HCT116 (cell line): ENCODE data around the gene GREB1L. TPM values are rescaled to one million over a fixed set of nuclear protein-coding genes. Genes with fewer than 3 reads are reported as not detected.

Experiments
- ATAC-seq: fragments of 200-7000 bp; cut with Tn5 transposase; 2 replicates; pipeline ENCODE4 v1.9.1; 2020; ENCODE audit warnings: mild to moderate bottlenecking, moderate library complexity
- BruUV-seq: library from RNA; stranded (reverse); fragments of 400-500 nt; replicated peaks from 2 replicates; lab custom pipeline; 2021; lab: Mats Ljungman, UMichigan
- CTCF ChIA-PET: fragments of 300-600 bp; sonication (Branson Sonifier 250); formaldehyde crosslinking; loops from one replicate; lab custom pipeline; 2021; ENCODE audit warnings: antibody characterized with exemption; lab: Charles Lee
- POLR2A ChIA-PET: fragments of 300-600, 350-600 bp; sonication (Branson Sonifier 250); formaldehyde crosslinking; loops from one replicate; lab custom pipeline; 2021; ENCODE audit warnings: antibody characterized with exemption; lab: Charles Lee
- RAD21 ChIA-PET, 2 experiments: fragments of 300-600 bp; sonication (Branson Sonifier 250); formaldehyde crosslinking; loops; one replicate each; lab custom pipeline; 2023; ENCODE audit warnings: low total read pairs in 2 of 2; ENCODE audit not compliant: uncharacterized antibody in 2 of 2, unreplicated experiment in 2 of 2, low non-redundant PET in 1 of 2; lab: Charles Lee
- DNase-seq: peaks from one replicate; pipeline ENCODE4 v3.0.0-alpha.2; 2010; ENCODE audit warnings: low read depth, low spot score
- H2AFZ ChIP-seq: fragments of 200-600 bp; shearing (Covaris generic), sonication (generic); 2 replicates; pipeline ENCODE4 v1.6.1; 2017; ENCODE audit warnings: low read depth, mixed run types, mixed read lengths, antibody characterized with exemption, low read length; ENCODE audit not compliant: poor library complexity, severe bottlenecking
- H3K27ac ChIP-seq: 2 replicates; pipeline ENCODE4 v1.5.1; 2012; ENCODE audit warnings: low read depth, low read length
- H3K27me3 ChIP-seq: fragments of 200-600 bp; sonication (generic); 2 replicates; pipeline ENCODE4 v1.6.1; 2016; ENCODE audit warnings: mixed run types, low read length, mixed read lengths; ENCODE audit not compliant: insufficient read depth
- H3K36me3 ChIP-seq, 2 experiments: fragments of 200-500 bp in 1 of 2; fragments of 200-600 bp in 1 of 2; sonication (Bioruptor generic) in 1 of 2; sonication (generic) in 1 of 2; 2 replicates each; pipeline versions ENCODE4 v1.5.1 to v1.6.1; 2014 to 2016; ENCODE audit warnings: low read length in 2 of 2, inconsistent platforms in 1 of 2, mixed read lengths in 1 of 2, mixed run types in 1 of 2; ENCODE audit not compliant: insufficient read depth in 2 of 2, control insufficient read depth in 1 of 2
- H3K4me1 ChIP-seq, 2 experiments: fragments of 200-600 bp in 1 of 2; sonication (generic) in 1 of 2; 2 replicates each; pipeline versions ENCODE4 v1.5.1 to v1.6.1; 2012 to 2017; ENCODE audit warnings: low read length in 2 of 2, inconsistent platforms in 1 of 2, mild to moderate bottlenecking in 1 of 2, mixed read lengths in 1 of 2, mixed run types in 1 of 2, moderate library complexity in 1 of 2; ENCODE audit not compliant: insufficient read depth in 2 of 2, control insufficient read depth in 1 of 2
- H3K4me2 ChIP-seq: fragments of 200-600 bp; sonication (generic); 2 replicates; pipeline ENCODE4 v1.6.1; 2017; ENCODE audit warnings: mixed run types, low read length, mixed read lengths
- H3K4me3 ChIP-seq, 2 experiments: fragments of 200-600 bp in 1 of 2; sonication (generic) in 1 of 2; replicated peaks in 1 of 2; 2 replicates each; pipeline ENCODE4 v1.5.1; 2011 to 2016; ENCODE audit warnings: low read length in 2 of 2, control low read depth in 1 of 2, low read depth in 1 of 2, mild to moderate bottlenecking in 1 of 2, mixed read lengths in 1 of 2, mixed run types in 1 of 2
- H3K79me2 ChIP-seq: fragments of 200-600 bp; sonication (generic); 2 replicates; pipeline ENCODE4 v1.6.1; 2017; ENCODE audit warnings: mild to moderate bottlenecking, mixed run types, low read length, moderate library complexity, mixed read lengths; ENCODE audit not compliant: insufficient read depth
- H3K9ac ChIP-seq: fragments of 200-600 bp; sonication (generic); 2 replicates; pipeline ENCODE4 v1.6.1; 2016; ENCODE audit warnings: low read length, mixed read lengths
- H3K9me2 ChIP-seq: fragments of 200-600 bp; sonication (generic), shearing (Covaris generic); 2 replicates; pipeline ENCODE4 v1.6.1; 2017; ENCODE audit warnings: mixed run types, mild to moderate bottlenecking, moderate library complexity; ENCODE audit not compliant: insufficient read depth
- H3K9me3 ChIP-seq, 2 experiments: fragments of 200-500 bp in 1 of 2; fragments of 200-600 bp in 1 of 2; sonication (Bioruptor generic) in 1 of 2; sonication (generic) in 1 of 2; 2 replicates each; pipeline ENCODE4 v1.6.1; 2014 to 2017; ENCODE audit warnings: low read length in 2 of 2, mixed read lengths in 2 of 2, inconsistent platforms in 1 of 2, low read depth in 1 of 2, mild to moderate bottlenecking in 1 of 2, mixed run types in 1 of 2, moderate library complexity in 1 of 2; ENCODE audit not compliant: control insufficient read depth in 1 of 2, insufficient read depth in 1 of 2
- H4K20me1 ChIP-seq: fragments of 200-600 bp; sonication (generic), shearing (Covaris generic); 2 replicates; pipeline ENCODE4 v1.6.1; 2017; ENCODE audit warnings: mixed run types, mild to moderate bottlenecking, moderate library complexity; ENCODE audit not compliant: insufficient read depth
- EGR1 ChIP-seq: IDR thresholded peaks from 2 replicates; pipeline ENCODE4 v1.6.1; 2012; ENCODE audit warnings: low read depth
- EZH2phosphoT487 ChIP-seq: fragments of 200-600 bp; IDR thresholded peaks from 2 replicates; pipeline ENCODE4 v1.6.1; 2018; ENCODE audit warnings: antibody characterized with exemption, borderline replicate concordance
- FOSL1 ChIP-seq: IDR thresholded peaks from 2 replicates; pipeline ENCODE4 v1.6.1; 2012; ENCODE audit warnings: low read depth
- JUND ChIP-seq: IDR thresholded peaks from 2 replicates; pipeline ENCODE4 v1.6.1; 2012
- POLR2A ChIP-seq: IDR thresholded peaks from 2 replicates; pipeline ENCODE4 v1.7.0; 2011; ENCODE audit warnings: borderline replicate concordance; ENCODE audit not compliant: insufficient read depth, insufficient read length; ENCODE audit errors: extremely low read depth
- RAD21 ChIP-seq: IDR thresholded peaks from 2 replicates; pipeline ENCODE4 v1.6.1; 2012; ENCODE audit warnings: low read depth, mild to moderate bottlenecking
- SIN3A ChIP-seq: IDR thresholded peaks from 2 replicates; pipeline ENCODE4 v1.6.1; 2012; ENCODE audit warnings: low read depth
- SP1 ChIP-seq: IDR thresholded peaks from 2 replicates; pipeline ENCODE4 v1.6.1; 2012; ENCODE audit warnings: low read depth
- TCF7L2 ChIP-seq: IDR thresholded peaks from 2 replicates; pipeline ENCODE4 v1.7.0; 2011; ENCODE audit warnings: borderline replicate concordance, inconsistent platforms; ENCODE audit not compliant: insufficient read depth, insufficient read length; ENCODE audit errors: extremely low read depth
- ZNF274 ChIP-seq: fragments of 200-500 bp; sonication (Bioruptor generic); IDR thresholded peaks from 2 replicates; pipeline ENCODE4 v1.6.1; 2014; ENCODE audit warnings: mild to moderate bottlenecking, low read depth, low read length, inconsistent platforms
- intact Hi-C: fragments of 100-400 bp; cut with micrococcal nuclease; formaldehyde crosslinking; loops from 2 replicates; pipeline ENCODE4 v1.10.0; 2022
- total RNA-seq: library from RNA; stranded (reverse); gene quantifications from one replicate; pipeline ENCODE4 v1.2.1, GENCODE V29; 2021; ENCODE audit not compliant: unreplicated experiment
- TF ChIP-seq, protein P1 (sequence below): IDR thresholded peaks from 2 replicates; pipeline ENCODE4 v1.6.1; 2012
- TF ChIP-seq, protein P2 (sequence below): IDR thresholded peaks from 2 replicates; pipeline ENCODE4 v1.6.1; 2012
- TF ChIP-seq, protein P3 (sequence below): IDR thresholded peaks from 2 replicates; pipeline ENCODE4 v1.6.1; 2011; ENCODE audit warnings: mild to moderate bottlenecking, low read length, moderate library complexity; ENCODE audit not compliant: insufficient replicate concordance; ENCODE audit errors: extremely low read depth

Gene GREB1L
- total RNA-seq, 1 experiment from 2014 or later: 12.2 TPM

DNA sequence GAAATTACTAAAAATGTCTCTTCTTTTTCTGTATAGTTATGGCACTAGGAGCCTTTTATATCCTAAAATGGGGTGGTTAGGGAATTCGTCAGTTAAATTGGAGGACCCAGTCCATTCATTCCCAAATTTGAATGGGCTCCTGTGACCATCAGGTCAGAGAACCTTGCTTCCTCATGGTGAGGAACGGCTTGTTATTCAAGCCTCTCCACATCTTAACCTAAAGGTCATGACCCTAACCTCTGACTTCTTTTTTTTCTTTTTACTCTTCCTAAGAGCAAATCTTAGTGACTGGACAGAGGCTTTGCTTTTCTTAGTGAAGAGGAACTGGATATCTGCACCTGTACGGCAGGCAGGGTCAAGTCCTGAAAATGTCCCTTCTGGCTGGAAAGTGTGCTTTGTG, 53.1 kb downstream of the GREB1L start:
- ChIA-PET POLR2A (no interaction called here), RAD21 (no interaction called here), CTCF (no interaction called here)
- Histone ChIP-seq H2AFZ (no peak overlapping the region), H3K36me3 (no peaks in the 10 kb centered on the region), H3K79me2 (peaks cover 10% of the 10 kb centered on the region; the same call in 1 of the 2 replicates), H3K4me3 (no peak overlapping the region), H3K4me1 (peaks cover 0 to 32% of the 10 kb centered on the region in 2 experiments; a peak in 3 of 4 replicates), H3K27me3 (no peaks in the 10 kb centered on the region), H4K20me1 (no peaks in the 10 kb centered on the region), H3K9me3 (no peaks in the 10 kb centered on the region), H3K27ac (no peak overlapping the region), H3K9ac (no peak overlapping the region), H3K9me2 (no peaks in the 10 kb centered on the region), H3K4me2 (no peak overlapping the region)
- ATAC-seq (no peak), DNase-seq (no peak)
- TF ChIP-seq, protein P1, sequence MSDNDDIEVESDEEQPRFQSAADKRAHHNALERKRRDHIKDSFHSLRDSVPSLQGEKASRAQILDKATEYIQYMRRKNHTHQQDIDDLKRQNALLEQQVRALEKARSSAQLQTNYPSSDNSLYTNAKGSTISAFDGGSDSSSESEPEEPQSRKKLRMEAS: no peak
- TF ChIP-seq TCF7L2: no peak
- TF ChIP-seq ZNF274: no peak
- TF ChIP-seq EGR1: no peak
- TF ChIP-seq SP1: no peak
- TF ChIP-seq EZH2phosphoT487: no peak
- TF ChIP-seq POLR2A: no peak
- TF ChIP-seq FOSL1: no peak
- no peak for TF ChIP-seq SIN3A
- no TSS peak for BruUV-seq
- intact Hi-C loops: no loop called here

DNA sequence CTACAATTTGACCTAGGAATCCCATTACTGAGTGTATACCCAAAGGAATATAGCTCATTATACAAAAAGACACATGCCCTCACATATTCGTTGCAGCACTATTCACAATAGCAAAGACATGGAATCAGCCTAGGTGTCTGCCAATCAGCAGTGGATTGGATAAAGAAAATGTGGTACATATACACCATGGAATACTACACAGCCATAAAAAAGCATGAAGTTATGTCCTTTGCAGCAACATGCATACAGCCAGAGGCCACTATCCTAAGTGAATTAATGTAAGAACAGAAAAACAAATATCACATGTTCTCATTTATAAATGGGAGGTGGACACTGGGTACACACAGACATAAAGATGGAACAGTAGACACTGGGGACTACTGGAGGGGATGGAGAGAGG, 54.0 kb downstream of the GREB1L start:
- Histone ChIP-seq H3K36me3 (no peaks in the 10 kb centered on the region), H4K20me1 (no peaks in the 10 kb centered on the region), H2AFZ (no peak overlapping the region), H3K4me3 (no peak overlapping the region), H3K27ac (no peak overlapping the region), H3K4me2 (no peak overlapping the region), H3K79me2 (peaks cover 15% of the 10 kb centered on the region), H3K27me3 (no peaks in the 10 kb centered on the region), H3K9me2 (no peaks in the 10 kb centered on the region), H3K4me1 (peaks cover 0 to 39% of the 10 kb centered on the region in 2 experiments; a peak in 3 of 4 replicates), H3K9me3 (no peaks in the 10 kb centered on the region), H3K9ac (no peak overlapping the region)
- TF ChIP-seq, protein P2, sequence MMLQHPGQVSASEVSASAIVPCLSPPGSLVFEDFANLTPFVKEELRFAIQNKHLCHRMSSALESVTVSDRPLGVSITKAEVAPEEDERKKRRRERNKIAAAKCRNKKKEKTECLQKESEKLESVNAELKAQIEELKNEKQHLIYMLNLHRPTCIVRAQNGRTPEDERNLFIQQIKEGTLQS: no peak
- TF ChIP-seq, protein P3, sequence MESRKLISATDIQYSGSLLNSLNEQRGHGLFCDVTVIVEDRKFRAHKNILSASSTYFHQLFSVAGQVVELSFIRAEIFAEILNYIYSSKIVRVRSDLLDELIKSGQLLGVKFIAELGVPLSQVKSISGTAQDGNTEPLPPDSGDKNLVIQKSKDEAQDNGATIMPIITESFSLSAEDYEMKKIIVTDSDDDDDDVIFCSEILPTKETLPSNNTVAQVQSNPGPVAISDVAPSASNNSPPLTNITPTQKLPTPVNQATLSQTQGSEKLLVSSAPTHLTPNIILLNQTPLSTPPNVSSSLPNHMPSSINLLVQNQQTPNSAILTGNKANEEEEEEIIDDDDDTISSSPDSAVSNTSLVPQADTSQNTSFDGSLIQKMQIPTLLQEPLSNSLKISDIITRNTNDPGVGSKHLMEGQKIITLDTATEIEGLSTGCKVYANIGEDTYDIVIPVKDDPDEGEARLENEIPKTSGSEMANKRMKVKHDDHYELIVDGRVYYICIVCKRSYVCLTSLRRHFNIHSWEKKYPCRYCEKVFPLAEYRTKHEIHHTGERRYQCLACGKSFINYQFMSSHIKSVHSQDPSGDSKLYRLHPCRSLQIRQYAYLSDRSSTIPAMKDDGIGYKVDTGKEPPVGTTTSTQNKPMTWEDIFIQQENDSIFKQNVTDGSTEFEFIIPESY: no peak
- no peak for TF ChIP-seq FOSL1
- TF ChIP-seq JUND: no peak
- no peak for TF ChIP-seq RAD21
- RAD21 ChIA-PET: no interaction called here
- ATAC-seq (no peak), DNase-seq (no peak)
- intact Hi-C loops: no loop called here
- CTCF ChIA-PET: no interaction called here
- POLR2A ChIA-PET: no interaction called here
- BruUV-seq: no TSS peak
